ENCODE data around the gene NRIP1.
A peak's percentile ranks its signal among the peaks of the same experiment; 100 is the strongest.

Gene NRIP1

DNA sequence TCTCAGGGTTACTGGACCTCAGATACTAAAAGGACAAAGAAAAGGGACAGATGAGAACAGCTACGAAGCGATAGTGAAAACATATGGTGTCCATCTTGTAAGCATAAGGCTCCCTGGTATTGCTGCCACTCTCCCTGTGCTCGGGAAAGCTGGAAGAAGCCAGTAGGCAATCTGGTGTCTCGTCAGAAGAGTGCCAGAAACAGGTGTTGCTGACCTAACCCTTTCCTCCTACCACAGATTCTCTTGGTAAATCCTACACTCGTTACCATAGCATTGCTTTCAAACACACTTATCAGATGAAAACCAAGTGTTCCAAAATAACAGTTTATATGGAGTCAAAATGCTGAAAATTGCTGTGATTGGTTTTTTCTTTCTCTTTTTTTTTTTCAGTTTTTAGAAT is 146.3 kb downstream of the NRIP1 start:
- no peak overlapping the region for H3K27ac ChIP-seq
- no peaks in the 10 kb centered on the region for H3K27me3 ChIP-seq (ENCODE audit: insufficient read depth, low read depth, severe bottlenecking)
- H3K9me3 ChIP-seq (ENCODE audit: severe bottlenecking), result no peaks in the 10 kb centered on the region
- TF ChIP-seq, protein P1, sequence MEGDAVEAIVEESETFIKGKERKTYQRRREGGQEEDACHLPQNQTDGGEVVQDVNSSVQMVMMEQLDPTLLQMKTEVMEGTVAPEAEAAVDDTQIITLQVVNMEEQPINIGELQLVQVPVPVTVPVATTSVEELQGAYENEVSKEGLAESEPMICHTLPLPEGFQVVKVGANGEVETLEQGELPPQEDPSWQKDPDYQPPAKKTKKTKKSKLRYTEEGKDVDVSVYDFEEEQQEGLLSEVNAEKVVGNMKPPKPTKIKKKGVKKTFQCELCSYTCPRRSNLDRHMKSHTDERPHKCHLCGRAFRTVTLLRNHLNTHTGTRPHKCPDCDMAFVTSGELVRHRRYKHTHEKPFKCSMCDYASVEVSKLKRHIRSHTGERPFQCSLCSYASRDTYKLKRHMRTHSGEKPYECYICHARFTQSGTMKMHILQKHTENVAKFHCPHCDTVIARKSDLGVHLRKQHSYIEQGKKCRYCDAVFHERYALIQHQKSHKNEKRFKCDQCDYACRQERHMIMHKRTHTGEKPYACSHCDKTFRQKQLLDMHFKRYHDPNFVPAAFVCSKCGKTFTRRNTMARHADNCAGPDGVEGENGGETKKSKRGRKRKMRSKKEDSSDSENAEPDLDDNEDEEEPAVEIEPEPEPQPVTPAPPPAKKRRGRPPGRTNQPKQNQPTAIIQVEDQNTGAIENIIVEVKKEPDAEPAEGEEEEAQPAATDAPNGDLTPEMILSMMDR (IDR thresholded peaks at IDR 0.05; ENCODE audit: low read depth, low read length), result no peak
- H3K36me3 ChIP-seq, result no peaks in the 10 kb centered on the region
- DNase-seq, result peak; percentile 10
- no peak overlapping the region for H3K4me3 ChIP-seq (ENCODE audit: low read depth, low read length)

DNA sequence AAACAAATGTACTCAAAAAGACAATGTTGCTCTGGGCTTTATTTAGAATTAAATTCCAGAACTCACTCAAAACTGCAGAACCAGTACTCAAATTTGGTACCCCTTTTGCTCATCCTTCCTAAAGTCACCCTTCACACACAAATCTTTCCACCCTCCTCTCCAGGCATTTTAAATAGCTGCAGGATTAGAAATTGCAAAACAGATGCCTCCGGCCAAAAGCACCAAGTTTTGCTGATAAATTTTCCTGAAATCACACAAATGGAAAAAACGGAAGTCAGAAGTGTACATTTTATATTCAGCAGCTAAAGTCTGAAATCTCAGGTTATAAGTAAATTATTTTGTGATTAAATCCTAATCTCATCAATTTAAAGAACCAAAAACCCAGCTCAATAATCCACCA is 147.0 kb downstream of the NRIP1 start:
- no peak for DNase-seq
- H3K36me3 ChIP-seq, result no peaks in the 10 kb centered on the region
- no peaks in the 10 kb centered on the region for H3K9me3 ChIP-seq (ENCODE audit: severe bottlenecking)
- TF ChIP-seq, protein P1 (IDR thresholded peaks at IDR 0.05; ENCODE audit: low read depth, low read length), result no peak
- no peaks in the 10 kb centered on the region for H3K27me3 ChIP-seq (ENCODE audit: insufficient read depth, low read depth, severe bottlenecking)
- H3K4me3 ChIP-seq (ENCODE audit: low read depth, low read length), result no peak overlapping the region
- H3K27ac ChIP-seq, result no peak overlapping the region

DNA sequence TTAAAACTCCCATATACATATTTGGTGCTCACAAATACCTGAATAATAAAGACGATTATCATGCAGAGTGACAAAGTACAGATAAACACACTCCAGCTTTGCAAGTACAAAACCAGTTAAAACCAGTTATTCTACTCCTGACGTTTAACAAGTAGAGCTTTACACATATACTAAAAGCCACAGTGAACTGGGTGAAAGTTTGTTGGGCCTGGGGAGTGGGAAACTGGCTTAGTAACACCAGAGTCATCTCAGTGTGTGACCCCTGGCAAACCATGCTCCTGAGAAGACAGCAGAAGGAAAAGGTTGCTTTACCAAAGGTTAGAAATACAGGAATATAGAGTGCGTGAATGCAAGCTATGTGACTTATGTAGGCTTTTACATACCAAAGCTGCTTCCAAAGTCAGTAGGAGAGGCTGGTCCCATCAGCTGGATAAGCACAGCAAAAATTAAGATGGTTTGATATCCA is 148.1 kb downstream of the NRIP1 start:
- Histone ChIP-seq H3K9me3 (ENCODE audit: severe bottlenecking) (no peaks in the 10 kb centered on the region), H3K4me3 (ENCODE audit: low read depth, low read length) (no peak overlapping the region), H3K27me3 (ENCODE audit: insufficient read depth, low read depth, severe bottlenecking) (no peaks in the 10 kb centered on the region), H3K27ac (no peak overlapping the region), H3K36me3 (no peaks in the 10 kb centered on the region)
- TF ChIP-seq, protein P1 (IDR thresholded peaks at IDR 0.05; ENCODE audit: low read depth, low read length), result no peak
- DNase-seq, result no peak

DNA sequence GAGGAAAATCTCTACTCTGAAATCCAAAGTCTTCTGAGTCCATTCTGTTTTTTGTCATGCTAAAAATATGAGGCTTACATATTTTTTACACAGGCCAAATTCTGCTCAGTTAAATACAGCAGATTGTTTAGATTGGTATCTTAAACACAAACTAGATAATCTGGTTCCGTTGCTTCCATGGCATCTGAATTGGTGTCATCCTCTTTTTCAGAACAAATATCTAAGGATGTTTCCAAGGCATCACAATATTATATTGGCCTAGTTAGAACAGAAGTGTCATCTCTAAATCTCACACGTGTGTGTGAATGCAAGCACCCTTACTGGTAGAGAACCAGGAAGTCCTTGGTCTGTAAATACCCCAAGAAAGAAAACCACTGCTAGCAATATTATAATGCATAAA is 151.2 kb downstream of the NRIP1 start:
- H3K9me3 ChIP-seq (ENCODE audit: severe bottlenecking), result no peaks in the 10 kb centered on the region
- TF ChIP-seq, protein P1 (IDR thresholded peaks at IDR 0.05; ENCODE audit: low read depth, low read length), result no peak
- H3K27me3 ChIP-seq (ENCODE audit: insufficient read depth, low read depth, severe bottlenecking), result no peaks in the 10 kb centered on the region
- H3K4me3 ChIP-seq (ENCODE audit: low read depth, low read length), result no peak overlapping the region
- H3K27ac ChIP-seq, result no peak overlapping the region
- no peaks in the 10 kb centered on the region for H3K36me3 ChIP-seq
- DNase-seq, result no peak

DNA sequence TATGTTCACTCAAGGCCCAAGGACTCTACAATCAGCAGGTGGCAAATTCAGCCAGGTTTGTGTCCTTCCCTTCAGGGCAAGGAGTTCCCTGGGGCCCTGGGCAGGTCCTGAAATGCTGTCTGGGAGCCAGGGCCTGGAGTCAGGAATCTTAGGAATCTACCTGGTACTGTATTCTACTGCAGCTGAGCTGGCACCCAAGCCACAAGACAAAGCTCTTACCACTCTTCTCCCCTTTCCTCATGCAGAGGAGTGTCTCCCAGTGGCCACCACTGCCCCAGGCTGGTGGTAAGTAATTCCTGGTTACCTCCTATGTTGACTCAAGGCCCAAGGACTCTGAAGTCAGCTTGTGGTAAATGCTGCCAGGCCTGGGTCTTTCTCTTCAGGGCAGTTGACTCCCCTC is 153.4 kb downstream of the NRIP1 start:
- H3K27me3 ChIP-seq (ENCODE audit: insufficient read depth, low read depth, severe bottlenecking), result no peaks in the 10 kb centered on the region
- no peak for DNase-seq
- no peak overlapping the region for H3K27ac ChIP-seq
- TF ChIP-seq, protein P1 (IDR thresholded peaks at IDR 0.05; ENCODE audit: low read depth, low read length), result no peak
- no peak overlapping the region for H3K4me3 ChIP-seq (ENCODE audit: low read depth, low read length)
- no peaks in the 10 kb centered on the region for H3K9me3 ChIP-seq (ENCODE audit: severe bottlenecking)
- no peaks in the 10 kb centered on the region for H3K36me3 ChIP-seq

Measured in WERI-Rb-1 (cell line).